B cell (primary cell): Measurements from ENCODE around the gene BAZ2B.

Experiments
- CTCF ChIP-seq: fragments of 200-600 bp; IDR thresholded peaks from one replicate; pipeline ENCODE4 v1.8.0; 2022; ENCODE audit warnings: antibody characterized with exemption, mild to moderate bottlenecking
- EZH2 ChIP-seq: IDR thresholded peaks from 2 replicates; pipeline ENCODE4 v1.6.1; 2012; ENCODE audit warnings: borderline replicate concordance, low read depth, mild to moderate bottlenecking, moderate library complexity, low read length; ENCODE audit not compliant: insufficient read depth, poor library complexity, severe bottlenecking

DNA sequence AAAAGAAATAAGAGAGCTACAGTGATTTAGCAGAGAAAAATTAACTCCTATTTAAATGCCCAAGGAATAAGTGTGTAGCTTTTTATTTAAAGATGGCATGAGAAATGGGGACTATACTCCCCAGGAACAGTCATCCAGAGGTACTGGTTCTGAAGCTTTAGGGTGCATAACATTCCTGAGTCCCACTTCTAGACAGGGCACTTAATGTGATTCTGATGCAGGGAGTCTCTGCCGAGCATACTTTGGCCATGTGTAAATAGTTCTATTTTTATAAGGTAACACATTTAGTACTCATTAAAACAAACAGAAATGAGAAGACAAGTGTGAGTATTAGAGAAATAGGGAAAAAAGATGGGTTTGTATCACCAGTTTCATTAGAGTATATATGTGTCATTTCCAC lies 175.2 kb downstream of the BAZ2B start:
- TF ChIP-seq CTCF: no peak
- TF ChIP-seq EZH2: no peak
